Ovary (tissue), 9 donors: ENCODE measurements around the gene HEXIM2. TPM values are rescaled to one million over a fixed set of nuclear protein-coding genes. Genes with fewer than 3 reads are reported as not detected.

Source experiments
- DNase-seq, 5 donors: peaks; one replicate each; pipeline ENCODE4 v3.0.0-alpha.2; 2019 to 2020
- H3K27ac ChIP-seq, 2 donors: fragments of 200-600 bp; one replicate each; pipeline versions ENCODE4 v1.5.1 to v1.8.0; 2019 to 2022
- H3K27me3 ChIP-seq: fragments of 200-600 bp; one replicate; pipeline ENCODE4 v1.8.0; 2022
- H3K36me3 ChIP-seq: fragments of 200-600 bp; sonication (generic); one replicate; pipeline ENCODE4 v1.5.1; 2019
- H3K4me1 ChIP-seq: one replicate; pipeline ENCODE4 v1.8.1; 2013; ENCODE audit warnings: mild to moderate bottlenecking, moderate library complexity; ENCODE audit not compliant: insufficient read depth
- H3K4me3 ChIP-seq: fragments of 200-600 bp; sonication (generic); one replicate; pipeline ENCODE4 v1.5.1; 2017
- H3K9me3 ChIP-seq, 2 donors: fragments of 200-600 bp in 1 of 2; sonication (generic) in 1 of 2; one replicate each; pipeline versions ENCODE4 v1.5.1 to v1.8.1; 2013 to 2019; ENCODE audit warnings: mild to moderate bottlenecking in 1 of 2, moderate library complexity in 1 of 2
- CTCF ChIP-seq, 3 donors: fragments of 450-650 bp in 2 of 3; fragments of 200-600 bp in 1 of 3; IDR thresholded peaks; one replicate each; pipeline versions ENCODE4 v1.5.1 to v1.8.0; 2016 to 2022; ENCODE audit warnings: antibody characterized with exemption in 3 of 3, mild to moderate bottlenecking in 1 of 3
- EP300 ChIP-seq: sonication (generic); formaldehyde crosslinking; IDR thresholded peaks from one replicate; pipeline ENCODE4 v1.6.1; 2017; ENCODE audit warnings: antibody characterized with exemption
- POLR2A ChIP-seq: fragments of 450-650 bp; IDR thresholded peaks from one replicate; pipeline ENCODE4 v1.6.1; 2017; ENCODE audit warnings: antibody characterized with exemption, mild to moderate bottlenecking, moderate library complexity
- WGBS, 3 donors: extraction: QIAGEN DNeasy Blood & Tissue Kit in 1 of 3; methylation state at CpG; one replicate each; pipeline versions ENCODE4 v1.1.5 to v1.1.7; 2013 to 2017; 5-methylcytosine and 5-hydroxymethylcytosine counted together
- intact Hi-C, 4 donors: fragments of 100-400 bp; cut with DNase I; formaldehyde crosslinking; loops; one replicate each; pipeline versions ENCODE4 v1.11.0 to v1.15.1; 2022 to 2023
- polyA plus RNA-seq, 2 donors: library from polyadenylated mRNA; stranded (reverse); fragments of 200-250 nt in 1 of 2; fragments of 350-450 nt in 1 of 2; fragmentation: Illumina TruSeq in 1 of 2; extraction: RNeasy Lipid Tissue Mini Kit (QIAGEN cat#74804) in 1 of 2; gene quantifications; one replicate each; pipeline ENCODE4 v1.2.3, GENCODE V29; 2013 to 2014
- total RNA-seq, 7 donors: library from RNA; depleted of rRNA in 2 of 7; stranded (reverse); fragments of >200 nt in 2 of 7; fragmentation: NEBNext Ultra II Directional in 3 of 7; extraction: Animal tissue kit (Norgen Biotek cat#: 25700) in 3 of 7; gene quantifications; one replicate each; pipeline versions ENCODE4 v1.1.0 to v1.2.4, GENCODE V29; 2016 to 2023
- donor health status: DM: no; HTN: no; CAD: no; lungs with moderate emphysema.
- donor health status: DM: no; HTN: no; CAD: no.
- donor health status: Bipolar disorder and iron deficiency.
- donor health status: DM: yes; HTN: yes; CAD: no.
- donor health status: DM: no; HTN: no; CAD: no.
- donor health status: DM: yes; HTN: yes; CAD: no.

HEXIM2 gene
- total and polyA plus RNA-seq, 9 donors, result 1.7 to 9.1 (median 5.5) TPM

- TF ChIP-seq EP300 (no peak), CTCF (IDR thresholded peaks at IDR 0.05) (no peak), POLR2A (no peak)
- peak overlapping the region in 1 of 2 donors; percentile 52 for H3K27ac ChIP-seq
- peaks cover 9% of the 10 kb centered on the region for H3K4me1 ChIP-seq
- intact Hi-C loops, result loop anchor here in 1 of 4 donors (10.0 kb wide), 1 partner anchor 200 kb away; the partner anchor contains the start of gene GFAP
- H3K36me3 ChIP-seq, result no peaks in the 10 kb centered on the region
- DNase-seq, result no peak
- no peaks in the 10 kb centered on the region for H3K9me3 ChIP-seq
- H3K4me3 ChIP-seq, result no peak overlapping the region
- no peaks in the 10 kb centered on the region for H3K27me3 ChIP-seq
- 76 to 81% (median 77%) methylated on average over 19 of the region's 19 CpGs for WGBS, 3 donors
Observed at GRCh38 chr17:45114117-45114932, 47.4 kb upstream of the HEXIM2 start.

- WGBS, 3 donors, result 87 to 91% (median 88%) methylated on average over 26 of the region's 26 CpGs
- no peak for DNase-seq
Observed at GRCh38 chr17:45115015-45115625, 46.6 kb upstream of the HEXIM2 start.

GRCh38 chr17:45115871-45116270, 45.8 kb upstream of the HEXIM2 start:
- Histone ChIP-seq H3K4me3 (no peak overlapping the region), H3K27ac (no peak overlapping the region), H3K27me3 (no peaks in the 10 kb centered on the region), H3K9me3 (no peaks in the 10 kb centered on the region), H3K4me1 (peaks cover 7% of the 10 kb centered on the region), H3K36me3 (no peaks in the 10 kb centered on the region)
- intact Hi-C loops, result loop anchor here in 1 of 4 donors (10.0 kb wide), 1 partner anchor 201 kb away; the partner anchor contains the start of gene GFAP
- no peak for TF ChIP-seq EP300
- no peak for TF ChIP-seq CTCF (IDR thresholded peaks at IDR 0.05)
- no peak for TF ChIP-seq POLR2A
- no peak for DNase-seq
- WGBS, 3 donors, result 78 to 84% (median 81%) methylated on average over 11 of the region's 11 CpGs

More at GRCh38 chr17:45115015-45115625, 46.6 kb upstream of the HEXIM2 start:
- TF ChIP-seq EP300 (no peak), POLR2A (no peak), CTCF (IDR thresholded peaks at IDR 0.05) (no peak)
- no peaks in the 10 kb centered on the region for H3K27me3 ChIP-seq
- H3K9me3 ChIP-seq, result no peaks in the 10 kb centered on the region
- no peak overlapping the region for H3K4me3 ChIP-seq
- intact Hi-C loops, result loop anchor here in 1 of 4 donors (10.0 kb wide), 1 partner anchor 200 kb away; the partner anchor contains the start of gene GFAP
- peaks cover 9% of the 10 kb centered on the region for H3K4me1 ChIP-seq
- H3K36me3 ChIP-seq, result no peaks in the 10 kb centered on the region
- no peak overlapping the region for H3K27ac ChIP-seq

GRCh38 chr17:45116434-45117016, 45.1 kb upstream of the HEXIM2 start:
- intact Hi-C loops, result loop anchor here in 1 of 4 donors (10.0 kb wide), 1 partner anchor 202 kb away; the partner anchor contains the start of gene GFAP
- no peak for TF ChIP-seq CTCF (IDR thresholded peaks at IDR 0.05)
- Histone ChIP-seq H3K9me3 (no peaks in the 10 kb centered on the region), H3K4me1 (peaks cover 4% of the 10 kb centered on the region), H3K27ac (no peak overlapping the region), H3K4me3 (no peak overlapping the region), H3K27me3 (no peaks in the 10 kb centered on the region), H3K36me3 (no peaks in the 10 kb centered on the region)
- WGBS, 3 donors, result 91 to 92% (median 92%) methylated on average over 10 of the region's 10 CpGs
- DNase-seq, result no peak
